A549 (cell line): Measurements from ENCODE around the gene ARL11.

ENCODE experiments used
- CTCF ChIP-seq: fragments of >200 bp; sonication (Bioruptor Twin); formaldehyde crosslinking; IDR thresholded peaks from 3 replicates; pipeline ENCODE4 v1.5.1; 2016
- NR3C1 ChIP-seq: fragments of >200 bp; sonication (Bioruptor Twin); formaldehyde crosslinking; IDR thresholded peaks from 3 replicates; pipeline ENCODE4 v1.6.1; 2017

- no peak for TF ChIP-seq NR3C1
- no peak for TF ChIP-seq CTCF
Measured at GRCh38 chr13:49646688-49647087, 18.4 kb downstream of the ARL11 start.
